CD14-positive monocyte (primary cell): Measurements from ENCODE around the gene THSD7B. TPM values are rescaled to one million over a fixed set of nuclear protein-coding genes. Genes with fewer than 3 reads are reported as not detected.

Experiments used
- DNase-seq, 3 donors: peaks; one replicate each; pipeline ENCODE4 v3.0.0-alpha.2; 2011 to 2022
- H2AFZ ChIP-seq: 2 replicates; pipeline ENCODE4 v1.6.0; 2012; ENCODE audit warnings: mild to moderate bottlenecking, low read depth, low read length, inconsistent platforms; ENCODE audit not compliant: insufficient read depth, poor library complexity, severe bottlenecking
- H3K27ac ChIP-seq, 2 donors: 1 replicate in 1 of 2; 2 replicates in 1 of 2; pipeline ENCODE4 v1.5.1; 2012 to 2013; ENCODE audit warnings: low read length in 2 of 2, control low read depth in 1 of 2, inconsistent platforms in 1 of 2, low read depth in 1 of 2, mild to moderate bottlenecking in 1 of 2
- H3K27me3 ChIP-seq, 2 donors: one replicate each; pipeline versions ENCODE4 v1.6.0 to v1.6.1; 2011 to 2013; ENCODE audit warnings: low read length in 2 of 2; ENCODE audit not compliant: control insufficient read depth in 2 of 2, insufficient read depth in 2 of 2
- H3K36me3 ChIP-seq, 2 donors: replicated peaks in 1 of 2; 1 replicate in 1 of 2; 2 replicates in 1 of 2; pipeline versions ENCODE4 v1.5.1 to v1.6.1; 2012 to 2013; ENCODE audit warnings: low read length in 2 of 2, control low read depth in 1 of 2, inconsistent platforms in 1 of 2, mild to moderate bottlenecking in 1 of 2; ENCODE audit not compliant: insufficient read depth in 2 of 2, control insufficient read depth in 1 of 2
- H3K4me1 ChIP-seq, 2 donors: 1 replicate in 1 of 2; 2 replicates in 1 of 2; pipeline versions ENCODE4 v1.5.1 to v1.6.1; 2012 to 2013; ENCODE audit warnings: low read length in 2 of 2, control low read depth in 1 of 2, inconsistent platforms in 1 of 2, mild to moderate bottlenecking in 1 of 2, moderate library complexity in 1 of 2; ENCODE audit not compliant: insufficient read depth in 2 of 2, control insufficient read depth in 1 of 2
- H3K4me2 ChIP-seq: replicated peaks from 2 replicates; pipeline ENCODE3; 2012; ENCODE audit warnings: low read length, moderate library complexity, mild to moderate bottlenecking; ENCODE audit not compliant: poor library complexity, severe bottlenecking; ENCODE audit errors: extremely low read depth
- H3K4me3 ChIP-seq, 3 experiments: fragments of 200-600 bp in 1 of 3; sonication (generic) in 1 of 3; replicated peaks in 1 of 3; 1 replicate in 2 of 3; 2 replicates in 1 of 3; pipeline ENCODE4 v1.5.1; 2011 to 2013; ENCODE audit warnings: low read length in 3 of 3, mild to moderate bottlenecking in 3 of 3, control low read depth in 2 of 3, low read depth in 2 of 3, inconsistent platforms in 1 of 3, moderate library complexity in 1 of 3
- H3K79me2 ChIP-seq: 2 replicates; pipeline ENCODE4 v1.6.0; 2012; ENCODE audit warnings: mild to moderate bottlenecking, control low read depth, inconsistent platforms, low read length, moderate library complexity; ENCODE audit not compliant: insufficient read depth
- H3K9ac ChIP-seq: 2 replicates; pipeline ENCODE4 v1.6.0; 2017; ENCODE audit warnings: low read length, mild to moderate bottlenecking; ENCODE audit not compliant: insufficient read depth, poor library complexity, severe bottlenecking
- H3K9me3 ChIP-seq, 2 donors: replicated peaks in 1 of 2; 1 replicate in 1 of 2; 2 replicates in 1 of 2; pipeline versions ENCODE4 v1.5.1 to v1.6.1; 2012 to 2013; ENCODE audit warnings: low read length in 2 of 2, control low read depth in 1 of 2; ENCODE audit not compliant: control insufficient read depth in 1 of 2, insufficient read depth in 1 of 2
- H4K20me1 ChIP-seq: 2 replicates; pipeline ENCODE4 v1.6.0; 2012; ENCODE audit warnings: mild to moderate bottlenecking, low read length, control low read depth, moderate library complexity; ENCODE audit not compliant: insufficient read depth
- H3K27ac Mint-ChIP-seq, 7 donors: one replicate each; pipeline ENCODE4 v1.8.0; 2020; ENCODE audit warnings: mild to moderate bottlenecking in 7 of 7, mixed read lengths in 7 of 7, moderate library complexity in 6 of 7, inconsistent platforms in 2 of 7
- H3K27me3 Mint-ChIP-seq, 3 donors: one replicate each; pipeline ENCODE4 v1.8.0; 2021 to 2022; ENCODE audit warnings: low read depth in 3 of 3, mild to moderate bottlenecking in 3 of 3, mixed read lengths in 3 of 3, moderate library complexity in 3 of 3, inconsistent platforms in 1 of 3
- H3K36me3 Mint-ChIP-seq, 2 donors: one replicate each; pipeline ENCODE4 v1.8.0; 2020; ENCODE audit warnings: mixed read lengths in 2 of 2, inconsistent platforms in 1 of 2, mild to moderate bottlenecking in 1 of 2
- H3K4me1 Mint-ChIP-seq: one replicate; pipeline ENCODE4 v1.8.0; 2020; ENCODE audit warnings: mild to moderate bottlenecking, mixed read lengths
- H3K4me3 Mint-ChIP-seq, 2 donors: one replicate each; pipeline ENCODE4 v1.8.0; 2020; ENCODE audit warnings: mild to moderate bottlenecking in 2 of 2, mixed read lengths in 2 of 2, moderate library complexity in 1 of 2
- H3K9me3 Mint-ChIP-seq, 7 donors: one replicate each; pipeline ENCODE4 v1.8.0; 2020 to 2022; ENCODE audit warnings: mixed read lengths in 7 of 7, mild to moderate bottlenecking in 6 of 7, moderate library complexity in 6 of 7, inconsistent platforms in 2 of 7
- WGBS: methylation state at CpG from one replicate; pipeline ENCODE4 v1.1.5; 2013; ENCODE audit warnings: missing lambda C conversion rate; ENCODE audit not compliant: insufficient coverage; 5-methylcytosine and 5-hydroxymethylcytosine counted together
- intact Hi-C, 2 donors: fragments of 100-400 bp; cut with micrococcal nuclease; formaldehyde crosslinking; loops; one replicate each; pipeline versions ENCODE4 v1.15.0 to v1.15.1; 2023
- polyA plus RNA-seq, 3 donors: library from polyadenylated mRNA; depleted of rRNA in 1 of 3; unstranded in 2 of 3; stranded (reverse) in 1 of 3; fragments of 300-500 nt in 2 of 3; fragments of >200 nt in 1 of 3; fragmentation: Illumina TruSeq in 2 of 3; gene quantifications; 1 replicate in 2 of 3; 2 replicates in 1 of 3; pipeline ENCODE4 v1.2.3, GENCODE V29; 2012 to 2021
- TF ChIP-seq, protein P1 (sequence below): fragments of 200-600 bp; IDR thresholded peaks from one replicate; pipeline ENCODE4 v1.8.0; 2022; ENCODE audit warnings: antibody characterized with exemption, mild to moderate bottlenecking

The THSD7B gene
- polyA plus RNA-seq, 3 donors = not detected

DNA sequence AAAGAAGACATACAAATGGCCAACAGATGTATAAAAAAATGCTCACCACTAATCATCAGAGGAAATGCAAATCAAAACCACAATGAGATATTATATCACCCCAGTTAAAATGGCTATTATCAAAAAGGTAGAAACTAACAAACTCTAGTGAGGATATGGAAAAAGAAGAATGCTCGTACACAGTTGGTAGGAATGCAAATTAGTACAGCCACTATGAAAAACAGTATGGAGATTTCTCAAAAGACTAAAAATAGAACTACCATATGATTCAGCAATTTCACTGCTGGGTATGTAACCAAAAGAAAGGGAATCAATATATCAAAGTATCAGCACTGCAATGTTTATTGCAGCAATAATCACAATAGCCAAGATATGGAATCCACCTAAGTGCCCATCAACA lies 679.6 kb downstream of the THSD7B start:
- no peak overlapping the region for H3K27ac Mint-ChIP-seq
- intact Hi-C loops = no loop called here
- Histone ChIP-seq H3K27me3 (no peaks in the 10 kb centered on the region), H3K4me3 (no peak overlapping the region), H3K27ac (no peak overlapping the region), H4K20me1 (no peaks in the 10 kb centered on the region), H2AFZ (no peak overlapping the region), H3K9ac (no peak overlapping the region), H3K36me3 (no peaks in the 10 kb centered on the region), H3K4me2 (no peak overlapping the region), H3K4me1 (no peaks in the 10 kb centered on the region), H3K79me2 (no peaks in the 10 kb centered on the region), H3K9me3 (peaks cover 3 to 5% of the 10 kb centered on the region in 2 donors)
- TF ChIP-seq, protein P1, sequence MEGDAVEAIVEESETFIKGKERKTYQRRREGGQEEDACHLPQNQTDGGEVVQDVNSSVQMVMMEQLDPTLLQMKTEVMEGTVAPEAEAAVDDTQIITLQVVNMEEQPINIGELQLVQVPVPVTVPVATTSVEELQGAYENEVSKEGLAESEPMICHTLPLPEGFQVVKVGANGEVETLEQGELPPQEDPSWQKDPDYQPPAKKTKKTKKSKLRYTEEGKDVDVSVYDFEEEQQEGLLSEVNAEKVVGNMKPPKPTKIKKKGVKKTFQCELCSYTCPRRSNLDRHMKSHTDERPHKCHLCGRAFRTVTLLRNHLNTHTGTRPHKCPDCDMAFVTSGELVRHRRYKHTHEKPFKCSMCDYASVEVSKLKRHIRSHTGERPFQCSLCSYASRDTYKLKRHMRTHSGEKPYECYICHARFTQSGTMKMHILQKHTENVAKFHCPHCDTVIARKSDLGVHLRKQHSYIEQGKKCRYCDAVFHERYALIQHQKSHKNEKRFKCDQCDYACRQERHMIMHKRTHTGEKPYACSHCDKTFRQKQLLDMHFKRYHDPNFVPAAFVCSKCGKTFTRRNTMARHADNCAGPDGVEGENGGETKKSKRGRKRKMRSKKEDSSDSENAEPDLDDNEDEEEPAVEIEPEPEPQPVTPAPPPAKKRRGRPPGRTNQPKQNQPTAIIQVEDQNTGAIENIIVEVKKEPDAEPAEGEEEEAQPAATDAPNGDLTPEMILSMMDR = no peak
- no peaks in the 10 kb centered on the region for H3K36me3 Mint-ChIP-seq
- DNase-seq = no peak
- H3K27me3 Mint-ChIP-seq = no peaks in the 10 kb centered on the region
- no peak overlapping the region for H3K4me3 Mint-ChIP-seq
- peaks cover 0 to 10% (median 2%) of the 10 kb centered on the region in 7 donors for H3K9me3 Mint-ChIP-seq
- H3K4me1 Mint-ChIP-seq = no peaks in the 10 kb centered on the region
- WGBS = no CpG with 5 or more reads among the region's 1 CpG

DNA sequence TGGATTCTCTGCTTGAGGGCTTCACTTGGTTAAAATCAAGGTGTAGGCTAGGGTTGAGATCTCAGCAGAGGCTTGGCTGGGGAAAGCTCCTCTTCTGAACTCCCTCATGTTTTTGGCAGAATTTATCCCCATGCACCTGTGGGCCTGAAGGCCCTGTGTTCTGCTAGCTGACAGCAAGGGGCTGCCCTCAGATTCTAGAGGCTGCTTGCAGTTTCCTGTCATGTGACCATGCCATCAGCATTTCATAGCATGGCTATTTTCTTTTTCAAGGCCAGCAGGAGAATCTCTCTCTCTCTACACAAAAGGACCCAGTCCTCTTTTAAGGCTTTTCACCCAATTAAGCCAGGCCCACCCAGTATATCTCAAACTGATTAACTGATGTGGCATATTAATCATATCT lies 684.1 kb downstream of the THSD7B start:
- no peak overlapping the region for H2AFZ ChIP-seq
- no peaks in the 10 kb centered on the region for H3K4me1 ChIP-seq
- TF ChIP-seq, protein P1 = no peak
- H3K36me3 Mint-ChIP-seq = no peaks in the 10 kb centered on the region
- H3K27me3 Mint-ChIP-seq = no peaks in the 10 kb centered on the region
- no peak overlapping the region for H3K27ac ChIP-seq
- H3K4me2 ChIP-seq = no peak overlapping the region
- no peaks in the 10 kb centered on the region for H3K36me3 ChIP-seq
- no peak overlapping the region for H3K27ac Mint-ChIP-seq
- H3K79me2 ChIP-seq = no peaks in the 10 kb centered on the region
- DNase-seq = no peak
- no peaks in the 10 kb centered on the region for H4K20me1 ChIP-seq
- H3K4me3 ChIP-seq = no peak overlapping the region
- no peaks in the 10 kb centered on the region for H3K4me1 Mint-ChIP-seq
- intact Hi-C loops = no loop called here
- H3K9me3 ChIP-seq = peaks cover 3 to 5% of the 10 kb centered on the region in 2 donors
- H3K4me3 Mint-ChIP-seq = no peak overlapping the region
- H3K9ac ChIP-seq = no peak overlapping the region
- no peaks in the 10 kb centered on the region for H3K27me3 ChIP-seq
- peaks cover 0 to 10% (median 2%) of the 10 kb centered on the region in 7 donors for H3K9me3 Mint-ChIP-seq
